Loucy (cell line): ENCODE measurements around the gene BAG3.

ENCODE experiments used
- H2AFZ ChIP-seq: fragments of 200-600 bp; sonication (generic); 2 replicates; pipeline ENCODE4 v1.6.0; 2016; ENCODE audit warnings: antibody characterized with exemption, mild to moderate bottlenecking, low read length, moderate library complexity
- H3F3A ChIP-seq: fragments of 200-600 bp; 2 replicates; pipeline ENCODE4 v1.6.0; 2016; ENCODE audit warnings: antibody characterized with exemption, low read depth, mild to moderate bottlenecking
- H3K27me3 ChIP-seq: fragments of 200-600 bp; sonication (generic); 2 replicates; pipeline ENCODE4 v1.6.1; 2014; ENCODE audit warnings: low read length, mild to moderate bottlenecking; ENCODE audit not compliant: insufficient read depth, poor library complexity, severe bottlenecking
- H3K36me3 ChIP-seq: fragments of 200-600 bp; sonication (generic); 2 replicates; pipeline ENCODE4 v1.6.1; 2016; ENCODE audit warnings: low read length; ENCODE audit not compliant: insufficient read depth
- H3K4me1 ChIP-seq: fragments of 200-600 bp; sonication (generic); 2 replicates; pipeline ENCODE4 v1.5.1; 2014; ENCODE audit warnings: low read length, mild to moderate bottlenecking; ENCODE audit not compliant: insufficient read depth, poor library complexity, severe bottlenecking
- H3K4me2 ChIP-seq: fragments of 200-600 bp; sonication (generic); 2 replicates; pipeline ENCODE4 v1.6.0; 2014; ENCODE audit warnings: antibody characterized with exemption, low read length, low read depth, mild to moderate bottlenecking; ENCODE audit not compliant: poor library complexity, severe bottlenecking
- H3K4me3 ChIP-seq: fragments of 200-600 bp; sonication (generic); 2 replicates; pipeline ENCODE4 v1.5.1; 2014; ENCODE audit warnings: low read length, mild to moderate bottlenecking, mixed read lengths; ENCODE audit not compliant: poor library complexity, severe bottlenecking
- H3K79me2 ChIP-seq: fragments of 200-600 bp; sonication (generic); 2 replicates; pipeline ENCODE4 v1.6.1; 2014; ENCODE audit warnings: low read length; ENCODE audit not compliant: insufficient read depth
- H3K9ac ChIP-seq: fragments of 200-600 bp; sonication (generic); 2 replicates; pipeline ENCODE4 v1.6.0; 2014; ENCODE audit warnings: mild to moderate bottlenecking, low read depth, low read length, moderate library complexity; ENCODE audit not compliant: poor library complexity, severe bottlenecking
- H3K9me2 ChIP-seq: fragments of 200-600 bp; sonication (generic); replicated peaks from 2 replicates; pipeline ENCODE4 v1.6.1; 2016; ENCODE audit warnings: low read depth, low read length, mixed read lengths
- H3K9me3 ChIP-seq: fragments of 200-600 bp; sonication (generic); 2 replicates; pipeline ENCODE4 v1.6.1; 2014; ENCODE audit warnings: mild to moderate bottlenecking, antibody characterized with exemption, low read length, low read depth; ENCODE audit not compliant: insufficient read depth
- H4K20me1 ChIP-seq: fragments of 200-600 bp; sonication (generic); 2 replicates; pipeline ENCODE4 v1.6.0; 2014; ENCODE audit warnings: antibody characterized with exemption, low read length, mild to moderate bottlenecking; ENCODE audit not compliant: insufficient read depth, poor library complexity, severe bottlenecking
- CTCF ChIP-seq: fragments of 200-600 bp; sonication (generic); conservative IDR thresholded peaks from 2 replicates; pipeline ENCODE4 v1.5.1; 2014; ENCODE audit warnings: mild to moderate bottlenecking, antibody characterized with exemption, low read length
- EZH2phosphoT487 ChIP-seq: fragments of 200-600 bp; IDR thresholded peaks from 2 replicates; pipeline ENCODE4 v1.6.1; 2018; ENCODE audit warnings: antibody characterized with exemption, mild to moderate bottlenecking, moderate library complexity, borderline replicate concordance

The BAG3 gene

GRCh38 chr10:119725517-119725827 lies 74.3 kb downstream of the BAG3 start:
- peaks cover 12% of the 10 kb centered on the region for H4K20me1 ChIP-seq
- H3K4me3 ChIP-seq: peak overlapping the region; percentile 89
- H3K79me2 ChIP-seq: peaks cover 37% of the 10 kb centered on the region
- H2AFZ ChIP-seq: peak overlapping the region; percentile 78
- H3K9ac ChIP-seq: peak overlapping the region; percentile 84
- no peaks in the 10 kb centered on the region for H3K9me2 ChIP-seq
- no peaks in the 10 kb centered on the region for H3K36me3 ChIP-seq
- H3K27me3 ChIP-seq: no peaks in the 10 kb centered on the region
- H3K4me2 ChIP-seq: peak overlapping the region; percentile 90
- peaks cover 46% of the 10 kb centered on the region for H3K4me1 ChIP-seq
- peaks cover 4% of the 10 kb centered on the region; the same call in 1 of the 2 replicates for H3F3A ChIP-seq
- no peaks in the 10 kb centered on the region for H3K9me3 ChIP-seq
- TF ChIP-seq EZH2phosphoT487: no peak
- no peak for TF ChIP-seq CTCF

GRCh38 chr10:119725828-119726675 lies 74.9 kb downstream of the BAG3 start, which contains the start of gene INPP5F:
TSS of gene INPP5F (plus strand) at chr10:119726050. CDS start at chr10:119726263, 213 bp downstream.
- Histone ChIP-seq H2AFZ (peak within 1 kb of the TSS; percentile 79), H3K9ac (peak within 1 kb of the TSS; percentile 84), H3K79me2 (peaks cover 37% of the 10 kb centered on the region), H3K4me2 (peak within 1 kb of the TSS; percentile 90), H3K9me2 (no peaks in the 10 kb centered on the region), H3K4me1 (peaks cover 46% of the 10 kb centered on the region), H4K20me1 (peaks cover 12% of the 10 kb centered on the region), H3F3A (peaks cover 4% of the 10 kb centered on the region; the same call in 1 of the 2 replicates), H3K27me3 (no peaks in the 10 kb centered on the region), H3K4me3 (peak within 1 kb of the TSS; percentile 89), H3K9me3 (no peaks in the 10 kb centered on the region), H3K36me3 (no peaks in the 10 kb centered on the region)
- TF ChIP-seq CTCF: no peak
- TF ChIP-seq EZH2phosphoT487: no peak

- Histone ChIP-seq H3K9me3 (no peaks in the 10 kb centered on the region), H3K9me2 (no peaks in the 10 kb centered on the region), H3K4me3 (peak overlapping the region; percentile 89), H2AFZ (peak overlapping the region; percentile 79; the same call in 1 of the 2 replicates), H3K36me3 (no peaks in the 10 kb centered on the region), H3K9ac (peak overlapping the region; percentile 67), H3K27me3 (no peaks in the 10 kb centered on the region), H3F3A (peaks cover 4% of the 10 kb centered on the region; the same call in 1 of the 2 replicates), H4K20me1 (peaks cover 12% of the 10 kb centered on the region), H3K4me1 (peaks cover 46% of the 10 kb centered on the region), H3K4me2 (peak overlapping the region; percentile 81), H3K79me2 (peaks cover 37% of the 10 kb centered on the region)
- no peak for TF ChIP-seq CTCF
- TF ChIP-seq EZH2phosphoT487: no peak
These were observed 75.6 kb downstream of the BAG3 start for GRCh38 chr10:119726676-119727261.
